LHCN-M2 (cell line): ENCODE measurements around the gene RAVER1. TPM values are rescaled to one million over a fixed set of nuclear protein-coding genes. Genes with fewer than 3 reads are reported as not detected.

Experiments used
- DNase-seq: peaks from one replicate; pipeline ENCODE4 v3.0.0-alpha.2; 2012; ENCODE audit warnings: low read depth
- total RNA-seq: library from RNA; depleted of rRNA; stranded (reverse); fragments of >200 nt; gene quantifications from 2 replicates; pipeline ENCODE4 v1.2.3, GENCODE V29; 2014; rRNA removed

The RAVER1 gene
- total RNA-seq, 1 experiment from 2014 or later, result 26.8 TPM

- DNase-seq, result no peak
These were observed 63.1 kb downstream of the RAVER1 start for GRCh38 chr19:10270180-10270615.

- peak; percentile 48 for DNase-seq
These were observed 63.8 kb downstream of the RAVER1 start for GRCh38 chr19:10269333-10270179.

GRCh38 chr19:10268071-10268470 is 65.3 kb downstream of the RAVER1 start:
- no peak for DNase-seq

- no peak for DNase-seq
These were observed 66.6 kb downstream of the RAVER1 start for GRCh38 chr19:10266706-10267105.

Other genes with a start within 250 kb of the RAVER1 start
- 29.0 and 29.5 TPM in 2 replicates for gene SHFL, start 247.2 kb downstream of the RAVER1 start, total RNA-seq
- gene ANGPTL6, start 230.9 kb downstream of the RAVER1 start, total RNA-seq, result 0.06 and 0.19 TPM in 2 replicates
- 37.8 and 41.6 TPM in 2 replicates for gene PPAN, start 227.2 kb downstream of the RAVER1 start, total RNA-seq
- gene P2RY11, start 221.8 kb downstream of the RAVER1 start, total RNA-seq, result 2.8 and 3.5 TPM in 2 replicates
- 269 and 297 TPM in 2 replicates for gene EIF3G, start 213.6 kb downstream of the RAVER1 start, total RNA-seq
- gene DNMT1, start 138.6 kb downstream of the RAVER1 start, total RNA-seq, result 125 and 192 TPM in 2 replicates
- 1.4 and 1.8 TPM in 2 replicates for gene S1PR2, start 102.2 kb downstream of the RAVER1 start, total RNA-seq
- 98.5 and 101 TPM in 2 replicates for gene MRPL4, start 81.3 kb downstream of the RAVER1 start, total RNA-seq
- gene ICAM1, start 62.4 kb downstream of the RAVER1 start, total RNA-seq, result 1.7 and 2.2 TPM in 2 replicates
- not detected in 2 replicates for gene ICAM4, start 46.6 kb downstream of the RAVER1 start, total RNA-seq
- gene ICAM5, start 43.6 kb downstream of the RAVER1 start, total RNA-seq, result 4.0 and 8.0 TPM in 2 replicates
- 1.9 and 3.4 TPM in 2 replicates for gene ZGLP1, start 23.7 kb downstream of the RAVER1 start, total RNA-seq
- 61.0 and 64.5 TPM in 2 replicates for gene FDX2, start 17.5 kb downstream of the RAVER1 start, total RNA-seq
- gene ICAM3, start 6.1 kb upstream of the RAVER1 start, total RNA-seq, result 6.7 and 9.0 TPM in 2 replicates
- gene TYK2, start 47.0 kb upstream of the RAVER1 start, total RNA-seq, result 78.5 and 97.8 TPM in 2 replicates
- gene CDC37, start 70.0 kb upstream of the RAVER1 start, total RNA-seq, result 311 and 327 TPM in 2 replicates
- gene PDE4A, start 87.0 kb upstream of the RAVER1 start, total RNA-seq, result 1.9 and 2.0 TPM in 2 replicates
- gene KEAP1, start 169.8 kb upstream of the RAVER1 start, total RNA-seq, result 84.3 and 84.6 TPM in 2 replicates
- gene S1PR5, start 183.9 kb upstream of the RAVER1 start, total RNA-seq, result not detected in 2 replicates
- 35.0 and 38.0 TPM in 2 replicates for gene ATG4D, start 210.4 kb upstream of the RAVER1 start, total RNA-seq
- 21.7 and 22.0 TPM in 2 replicates for gene KRI1, start 232.5 kb upstream of the RAVER1 start, total RNA-seq
- 19.1 and 19.4 TPM in 2 replicates for gene CDKN2D, start 235.4 kb upstream of the RAVER1 start, total RNA-seq